Fibroblast of pulmonary artery (primary cell): ENCODE data around the gene FANCI.

ENCODE experiments used
- DNase-seq: peaks from one replicate; pipeline ENCODE4 v3.0.0-alpha.2; 2010; ENCODE audit warnings: low read depth
- H3K4me3 ChIP-seq: replicated peaks from 2 replicates; pipeline ENCODE4 v1.5.1; 2011; ENCODE audit warnings: low read depth, mild to moderate bottlenecking, control low read depth, low read length, moderate library complexity
- TF ChIP-seq, protein P1 (sequence below): IDR thresholded peaks from 2 replicates; pipeline ENCODE4 v1.5.1; 2011; ENCODE audit warnings: mild to moderate bottlenecking, control low read depth, low read length, inconsistent platforms; ENCODE audit errors: missing control alignments

Gene FANCI

DNA sequence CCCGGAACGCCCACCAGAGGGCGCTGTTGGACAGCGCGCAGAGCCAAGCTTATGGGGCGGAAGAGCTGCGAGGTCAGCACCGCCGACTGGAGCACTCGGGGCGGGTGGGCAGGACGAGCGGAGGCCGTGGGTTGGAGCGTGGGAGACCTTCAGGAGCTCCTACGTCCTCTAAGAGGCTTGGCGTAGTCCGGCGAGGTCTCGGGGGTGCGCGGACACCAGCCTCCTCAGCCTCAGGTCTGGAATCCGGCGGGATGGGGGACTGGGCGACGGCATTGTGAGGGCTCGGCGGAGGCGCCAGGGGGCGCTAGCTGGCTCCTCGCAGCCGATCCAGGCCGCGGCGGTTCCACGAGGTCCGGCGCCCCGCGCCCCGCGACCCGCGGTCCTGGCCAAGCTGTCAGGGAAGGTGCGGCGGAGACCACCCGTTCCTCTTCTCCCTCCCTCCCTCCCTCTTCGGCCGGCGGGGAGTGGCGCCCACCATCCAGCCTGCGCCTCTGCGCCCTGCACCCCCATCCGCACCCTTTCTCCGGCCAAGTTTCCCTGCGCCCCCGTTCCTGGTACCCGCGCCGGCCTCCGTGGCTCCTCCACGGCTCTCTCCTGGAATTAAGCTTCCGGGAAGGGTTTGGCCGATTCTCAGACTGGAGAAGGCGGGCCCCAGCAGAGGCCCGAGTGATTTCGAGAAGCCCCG is 115.1 kb downstream of the FANCI start:
- H3K4me3 ChIP-seq = peak overlapping the region; percentile 57
- peak; percentile 76 for DNase-seq
- TF ChIP-seq, protein P1, sequence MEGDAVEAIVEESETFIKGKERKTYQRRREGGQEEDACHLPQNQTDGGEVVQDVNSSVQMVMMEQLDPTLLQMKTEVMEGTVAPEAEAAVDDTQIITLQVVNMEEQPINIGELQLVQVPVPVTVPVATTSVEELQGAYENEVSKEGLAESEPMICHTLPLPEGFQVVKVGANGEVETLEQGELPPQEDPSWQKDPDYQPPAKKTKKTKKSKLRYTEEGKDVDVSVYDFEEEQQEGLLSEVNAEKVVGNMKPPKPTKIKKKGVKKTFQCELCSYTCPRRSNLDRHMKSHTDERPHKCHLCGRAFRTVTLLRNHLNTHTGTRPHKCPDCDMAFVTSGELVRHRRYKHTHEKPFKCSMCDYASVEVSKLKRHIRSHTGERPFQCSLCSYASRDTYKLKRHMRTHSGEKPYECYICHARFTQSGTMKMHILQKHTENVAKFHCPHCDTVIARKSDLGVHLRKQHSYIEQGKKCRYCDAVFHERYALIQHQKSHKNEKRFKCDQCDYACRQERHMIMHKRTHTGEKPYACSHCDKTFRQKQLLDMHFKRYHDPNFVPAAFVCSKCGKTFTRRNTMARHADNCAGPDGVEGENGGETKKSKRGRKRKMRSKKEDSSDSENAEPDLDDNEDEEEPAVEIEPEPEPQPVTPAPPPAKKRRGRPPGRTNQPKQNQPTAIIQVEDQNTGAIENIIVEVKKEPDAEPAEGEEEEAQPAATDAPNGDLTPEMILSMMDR = peak; percentile 63

DNA sequence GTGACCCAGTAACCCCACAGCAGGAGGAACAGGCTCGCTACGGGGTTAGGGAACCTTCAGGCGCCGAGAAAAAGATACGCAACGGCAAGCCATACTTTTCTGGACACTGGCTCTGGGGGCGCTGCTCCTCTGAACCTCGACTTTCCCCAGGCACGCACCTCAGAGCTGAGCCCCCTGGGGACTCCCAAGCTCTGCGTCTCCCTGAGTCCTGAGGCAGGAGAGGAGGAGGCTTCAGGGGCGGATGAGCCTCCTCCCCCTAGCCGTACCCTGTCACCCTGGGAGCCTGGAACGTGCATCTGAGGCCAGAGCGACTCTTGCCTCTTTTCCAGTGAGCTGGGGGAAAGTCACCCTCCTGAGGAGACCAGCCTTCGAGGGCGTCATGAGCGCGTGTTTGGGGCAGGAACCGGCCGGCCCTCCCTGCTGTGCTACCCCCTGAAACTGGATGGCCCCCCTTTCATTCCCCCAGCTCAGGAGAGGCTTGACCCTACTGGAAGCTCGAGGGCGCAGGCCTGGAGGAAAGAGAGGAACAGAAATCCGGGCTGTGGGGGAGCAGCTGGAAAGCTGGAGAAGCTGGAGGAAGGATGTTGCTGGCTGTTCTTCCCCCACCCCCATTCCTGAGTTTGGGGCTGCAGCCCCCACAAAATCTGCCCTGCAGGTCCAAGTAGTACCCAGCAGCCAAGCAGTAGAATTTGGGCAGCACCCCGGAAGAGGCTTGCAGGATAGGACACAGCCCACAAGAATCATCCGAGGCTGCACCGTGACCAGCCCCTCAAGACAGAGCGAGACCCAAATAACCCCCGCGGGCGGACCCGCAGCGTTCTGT is 115.9 kb downstream of the FANCI start:
- no peak overlapping the region for H3K4me3 ChIP-seq
- DNase-seq = no peak
- TF ChIP-seq, protein P1 = no peak

DNA sequence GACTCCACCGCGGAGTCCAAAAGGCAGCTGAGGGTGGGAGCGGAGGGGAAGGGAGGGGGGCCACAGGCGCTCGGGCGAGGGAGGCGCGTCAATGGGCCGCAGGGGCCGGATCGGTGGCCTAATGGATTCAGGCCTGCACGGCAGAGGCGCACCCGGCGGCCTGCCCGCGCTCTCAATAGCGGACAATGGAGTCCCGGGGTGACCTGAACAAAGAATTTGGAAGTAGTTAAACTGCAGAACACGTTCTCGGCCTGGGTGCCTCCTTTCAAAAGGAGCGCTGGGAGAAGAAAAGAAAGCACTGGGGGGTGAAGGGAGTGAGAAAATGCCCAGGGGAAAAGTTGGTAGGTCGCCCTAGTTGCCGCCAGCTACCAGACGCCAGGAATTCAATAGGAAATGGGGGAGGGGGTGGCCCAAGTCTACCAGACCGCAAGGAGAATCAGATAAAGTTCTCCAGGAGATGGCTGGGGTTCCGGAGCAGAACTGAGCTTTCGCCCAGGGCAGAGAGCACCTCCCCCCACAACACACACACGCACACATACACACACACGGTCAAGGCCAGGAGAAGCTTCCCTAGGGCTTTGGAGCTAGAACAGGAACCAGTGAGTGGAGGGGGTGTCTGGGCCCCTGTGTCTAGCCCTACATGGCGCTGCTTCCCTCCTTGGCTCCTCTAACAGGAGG is 116.7 kb downstream of the FANCI start:
- TF ChIP-seq, protein P1 = no peak
- no peak for DNase-seq
- H3K4me3 ChIP-seq = no peak overlapping the region

DNA sequence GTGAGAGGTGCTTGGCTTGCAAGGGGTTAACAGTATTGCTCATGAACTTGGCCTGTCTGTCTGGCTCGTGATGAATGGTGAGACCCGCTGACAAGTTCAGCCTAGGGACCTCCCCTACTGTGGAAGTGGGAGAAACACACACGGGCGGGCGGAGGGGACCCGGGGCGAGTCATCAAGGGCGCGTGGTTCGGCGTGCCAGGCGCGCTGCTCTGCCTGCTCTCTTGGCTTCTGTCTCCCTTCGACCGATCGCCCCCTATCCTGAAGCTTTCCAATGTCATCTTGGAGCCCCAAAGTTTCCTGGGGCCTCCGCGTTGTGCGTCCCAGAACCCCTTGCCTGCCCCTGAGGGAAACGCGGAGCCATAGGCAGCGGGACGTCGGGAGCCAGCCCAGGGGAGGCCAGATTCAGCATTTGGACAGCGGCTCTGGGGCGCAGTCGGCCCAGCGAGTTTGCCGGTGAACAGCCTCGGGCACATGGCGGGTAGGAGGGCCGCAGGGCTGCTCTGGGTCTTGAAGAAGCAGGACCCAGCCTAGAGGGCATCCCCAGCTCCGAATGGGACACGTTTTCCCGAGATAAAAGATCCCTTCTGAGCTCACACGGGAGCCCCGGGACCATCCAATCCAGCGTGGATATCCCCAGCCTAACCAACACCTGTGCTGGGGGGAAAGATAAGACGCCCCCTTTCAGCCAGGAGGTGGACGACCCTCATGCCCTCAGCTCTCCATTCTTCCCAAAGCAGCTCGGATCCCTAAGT is 117.8 kb downstream of the FANCI start:
- TF ChIP-seq, protein P1 = no peak
- DNase-seq = peak; percentile 71
- no peak overlapping the region for H3K4me3 ChIP-seq

DNA sequence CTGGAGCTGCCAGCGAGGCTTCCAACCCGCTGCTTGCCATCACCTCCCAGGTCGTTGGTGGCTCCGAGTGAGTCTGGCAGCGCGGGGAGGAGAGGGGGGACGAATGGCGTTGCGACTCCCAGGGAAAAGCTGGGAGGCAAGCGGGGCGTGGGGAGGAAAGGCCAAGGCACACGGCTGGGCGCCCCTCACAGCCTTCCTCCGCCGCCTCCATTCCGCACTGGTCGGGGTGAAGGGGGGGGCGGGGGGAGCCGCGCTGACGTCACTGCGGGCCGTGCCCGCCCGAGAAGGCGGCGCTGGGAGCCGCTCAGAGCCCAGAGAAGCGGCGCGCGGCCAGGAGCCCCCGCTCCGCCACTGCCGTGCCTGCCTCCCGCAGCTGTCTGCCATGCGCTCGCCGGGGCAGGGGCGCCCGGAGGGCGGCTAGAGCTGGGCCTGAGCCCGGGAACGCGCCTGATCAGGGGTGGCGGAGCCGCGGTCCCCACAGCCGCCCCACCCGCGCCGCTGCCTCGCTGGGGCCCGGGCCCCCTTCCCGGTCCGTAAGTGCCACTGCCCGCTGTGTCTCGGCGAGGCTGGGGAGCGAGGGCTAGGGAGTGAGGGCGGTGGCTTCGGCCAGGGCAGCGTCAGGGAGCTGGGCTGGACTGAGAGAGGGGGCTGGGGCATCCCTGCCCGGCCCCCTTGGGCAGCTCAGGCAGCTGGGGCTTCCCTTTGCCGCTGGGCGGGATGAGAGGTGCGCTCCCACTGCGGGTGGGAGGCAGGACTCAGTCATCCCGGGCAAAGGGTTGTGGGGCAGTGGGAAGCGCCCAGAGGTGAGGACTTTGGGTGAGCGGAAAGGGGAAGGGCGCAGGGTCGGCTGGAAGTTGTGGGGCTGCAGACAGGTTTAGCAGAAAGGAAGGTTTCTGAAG is 118.7 kb downstream of the FANCI start:
- DNase-seq = no peak
- no peak overlapping the region for H3K4me3 ChIP-seq
- TF ChIP-seq, protein P1 = no peak

DNA sequence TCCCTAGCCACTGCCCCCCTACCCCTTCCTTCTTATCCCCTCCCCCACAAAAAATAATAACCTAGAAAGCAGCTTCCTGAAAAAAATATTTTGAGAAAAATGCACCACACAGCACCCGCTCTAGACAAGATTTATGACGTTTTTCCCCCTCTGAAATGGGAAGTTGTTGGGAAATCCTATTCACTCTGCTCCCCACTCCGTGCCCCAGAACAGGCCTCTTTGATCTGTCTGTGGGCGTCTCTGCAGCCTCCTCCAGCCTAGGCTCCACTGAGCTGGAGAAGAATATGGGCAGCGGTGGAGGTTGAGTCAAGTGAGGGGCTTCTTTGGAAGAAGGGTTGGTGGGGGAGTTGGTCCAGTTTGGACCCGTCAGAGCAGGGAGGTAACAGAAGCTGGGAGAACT is 119.4 kb downstream of the FANCI start:
- TF ChIP-seq, protein P1 = no peak
- no peak for DNase-seq
- no peak overlapping the region for H3K4me3 ChIP-seq
